ENCODE data around the gene CNR1. TPM values are rescaled to one million over a fixed set of nuclear protein-coding genes. Genes with fewer than 3 reads are reported as not detected.

Gene CNR1
- total RNA-seq, 1 donor from 2014 or later = 0.47 TPM

GRCh38 chr6:88145298-88145963 is 20.7 kb downstream of the CNR1 start:
- intact Hi-C loops (cut with micrococcal nuclease) = no loop called here
- ATAC-seq = no peak
- no peak for DNase-seq

GRCh38 chr6:88144637-88145297 is 21.4 kb downstream of the CNR1 start:
- intact Hi-C loops (cut with micrococcal nuclease) = no loop called here
- no peak for DNase-seq
- no peak for ATAC-seq

- ATAC-seq (no peak), DNase-seq (no peak)
- intact Hi-C loops (cut with micrococcal nuclease) = no loop called here
These were observed 22.6 kb downstream of the CNR1 start for GRCh38 chr6:88143421-88144157.

GRCh38 chr6:88142297-88142668 is 23.9 kb downstream of the CNR1 start:
- ATAC-seq (no peak), DNase-seq (no peak)
- intact Hi-C loops (cut with micrococcal nuclease) = no loop called here

GRCh38 chr6:88141561-88142296 is 24.4 kb downstream of the CNR1 start:
- intact Hi-C loops (cut with micrococcal nuclease) = no loop called here
- ATAC-seq = no peak
- DNase-seq = no peak

- intact Hi-C loops (cut with micrococcal nuclease) = no loop called here
- ATAC-seq (no peak), DNase-seq (no peak)
These were observed 28.2 kb downstream of the CNR1 start for GRCh38 chr6:88137915-88138314.

- intact Hi-C loops (cut with micrococcal nuclease) = no loop called here
- no peak for ATAC-seq
- no peak for DNase-seq
These were observed 30.5 kb downstream of the CNR1 start for GRCh38 chr6:88135578-88136114.

- DNase-seq = no peak
- intact Hi-C loops (cut with micrococcal nuclease) = no loop called here
- ATAC-seq = no peak
These were observed 31.6 kb downstream of the CNR1 start for GRCh38 chr6:88134575-88134974.

- DNase-seq (no peak), ATAC-seq (no peak)
- intact Hi-C loops (cut with micrococcal nuclease) = no loop called here
These were observed 32.4 kb downstream of the CNR1 start for GRCh38 chr6:88133718-88134117.

- ATAC-seq (no peak), DNase-seq (no peak)
- intact Hi-C loops (cut with micrococcal nuclease) = no loop called here
These were observed 41.1 kb downstream of the CNR1 start for GRCh38 chr6:88124925-88125557.

GRCh38 chr6:88120635-88121034 is 45.5 kb downstream of the CNR1 start:
- DNase-seq (no peak), ATAC-seq (no peak)
- intact Hi-C loops (cut with micrococcal nuclease) = no loop called here

GRCh38 chr6:88119769-88120168 is 46.4 kb downstream of the CNR1 start:
- intact Hi-C loops (cut with micrococcal nuclease) = no loop called here
- DNase-seq (no peak), ATAC-seq (no peak)

- no peak for DNase-seq
- no peak for ATAC-seq
- intact Hi-C loops (cut with micrococcal nuclease) = no loop called here
These were observed 49.9 kb downstream of the CNR1 start for GRCh38 chr6:88116276-88116675.

- intact Hi-C loops (cut with micrococcal nuclease) = no loop called here
- DNase-seq (no peak), ATAC-seq (no peak)
These were observed 50.8 kb downstream of the CNR1 start for GRCh38 chr6:88115307-88115706.

- intact Hi-C loops (cut with micrococcal nuclease) = no loop called here
- ATAC-seq (no peak), DNase-seq (no peak)
These were observed 51.3 kb downstream of the CNR1 start for GRCh38 chr6:88114838-88115237.

- no peak for DNase-seq
- ATAC-seq = no peak
These were observed 54.2 kb downstream of the CNR1 start for GRCh38 chr6:88111991-88112390.

GRCh38 chr6:88107241-88107640 is 58.9 kb downstream of the CNR1 start:
- intact Hi-C loops (cut with micrococcal nuclease) = no loop called here
- DNase-seq = no peak
- no peak for ATAC-seq

More at GRCh38 chr6:88111991-88112390, 54.2 kb downstream of the CNR1 start:
- intact Hi-C loops (cut with micrococcal nuclease) = no loop called here

GRCh38 chr6:88105741-88106340 is 60.3 kb downstream of the CNR1 start:
- ATAC-seq (no peak), DNase-seq (no peak)
- intact Hi-C loops (cut with micrococcal nuclease) = no loop called here
